SU-DHL-6 (cell line): ENCODE measurements around the gene DRAP1.

Experiments used
- EZH2phosphoT487 ChIP-seq: fragments of 200-600 bp; sonication (generic), shearing (Covaris generic); conservative IDR thresholded peaks from 2 replicates; pipeline ENCODE4 v1.6.1; 2018; ENCODE audit warnings: mild to moderate bottlenecking, antibody characterized with exemption, low read length, moderate library complexity, mixed read lengths
- TF ChIP-seq, protein P1 (sequence below): fragments of 200-600 bp; sonication (generic); IDR thresholded peaks from one replicate; pipeline ENCODE4 v1.5.1; 2017; ENCODE audit warnings: antibody characterized with exemption, mild to moderate bottlenecking, low read length, moderate library complexity; ENCODE audit not compliant: insufficient read depth, poor library complexity, severe bottlenecking

DNA sequence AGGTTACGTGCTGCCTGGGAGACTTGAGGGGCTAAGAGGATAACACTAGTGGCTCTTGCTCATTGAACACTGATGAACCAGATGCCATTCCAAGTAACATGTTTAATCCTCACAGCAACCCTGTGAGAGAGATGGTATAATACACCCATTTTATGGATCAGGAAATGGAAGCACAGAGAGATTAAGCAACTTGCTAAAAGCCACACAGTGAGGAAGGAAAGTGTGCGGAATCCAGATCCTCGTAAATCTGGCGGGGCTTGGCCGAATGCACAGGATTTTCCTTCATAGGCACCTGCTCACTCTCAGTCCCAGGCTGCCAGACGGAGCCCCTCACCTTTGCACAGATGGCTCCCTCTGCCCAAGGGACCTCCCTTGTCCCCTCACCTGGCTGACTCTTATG lies 11.3 kb upstream of the DRAP1 start:
- TF ChIP-seq, protein P1, sequence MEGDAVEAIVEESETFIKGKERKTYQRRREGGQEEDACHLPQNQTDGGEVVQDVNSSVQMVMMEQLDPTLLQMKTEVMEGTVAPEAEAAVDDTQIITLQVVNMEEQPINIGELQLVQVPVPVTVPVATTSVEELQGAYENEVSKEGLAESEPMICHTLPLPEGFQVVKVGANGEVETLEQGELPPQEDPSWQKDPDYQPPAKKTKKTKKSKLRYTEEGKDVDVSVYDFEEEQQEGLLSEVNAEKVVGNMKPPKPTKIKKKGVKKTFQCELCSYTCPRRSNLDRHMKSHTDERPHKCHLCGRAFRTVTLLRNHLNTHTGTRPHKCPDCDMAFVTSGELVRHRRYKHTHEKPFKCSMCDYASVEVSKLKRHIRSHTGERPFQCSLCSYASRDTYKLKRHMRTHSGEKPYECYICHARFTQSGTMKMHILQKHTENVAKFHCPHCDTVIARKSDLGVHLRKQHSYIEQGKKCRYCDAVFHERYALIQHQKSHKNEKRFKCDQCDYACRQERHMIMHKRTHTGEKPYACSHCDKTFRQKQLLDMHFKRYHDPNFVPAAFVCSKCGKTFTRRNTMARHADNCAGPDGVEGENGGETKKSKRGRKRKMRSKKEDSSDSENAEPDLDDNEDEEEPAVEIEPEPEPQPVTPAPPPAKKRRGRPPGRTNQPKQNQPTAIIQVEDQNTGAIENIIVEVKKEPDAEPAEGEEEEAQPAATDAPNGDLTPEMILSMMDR = no peak
- no peak for TF ChIP-seq EZH2phosphoT487
